Caco-2 (cell line): ENCODE measurements around the gene PRKCSH. TPM values are rescaled to one million over a fixed set of nuclear protein-coding genes. Genes with fewer than 3 reads are reported as not detected.
"Not testable (repeated sequence)": the region's sequence is repeated elsewhere in the genome, so short reads cannot be mapped to it uniquely, and the experiment has no call there.

Source experiments
- BruUV-seq: library from RNA; stranded (reverse); fragments of 400-500 nt; replicated peaks from 2 replicates; lab custom pipeline; 2021; lab: Mats Ljungman, UMichigan
- CTCF ChIA-PET: fragments of 300-600 bp; sonication (Branson Sonifier 250); formaldehyde crosslinking; loops from one replicate; lab custom pipeline; 2022; ENCODE audit warnings: antibody characterized with exemption; lab: Charles Lee
- POLR2A ChIA-PET: fragments of 300-600 bp; sonication (Branson Sonifier 250); formaldehyde crosslinking; loops from one replicate; lab custom pipeline; 2022; ENCODE audit warnings: antibody characterized with exemption; lab: Charles Lee
- DNase-seq, 2 experiments: peaks; one replicate each; pipeline versions ENCODE4 v3.0.0 to v3.0.0-alpha.2; 2020 to 2022
- H3K27me3 ChIP-seq: replicated peaks from 2 replicates; pipeline ENCODE4 v1.6.0; 2011; ENCODE audit warnings: low read length; ENCODE audit not compliant: control insufficient read depth, insufficient read depth
- H3K36me3 ChIP-seq: 2 replicates; pipeline ENCODE4 v1.5.1; 2011; ENCODE audit warnings: low read length; ENCODE audit not compliant: control insufficient read depth, insufficient read depth
- H3K4me1 ChIP-seq: fragments of 250-450 bp; sonication (Bioruptor Pico); 2 replicates; pipeline ENCODE4 v1.5.1; 2020; ENCODE audit warnings: mild to moderate bottlenecking
- H3K4me3 ChIP-seq: 2 replicates; pipeline ENCODE4 v1.5.1; 2011; ENCODE audit warnings: low read depth, mild to moderate bottlenecking, control low read depth, low read length
- H3K9me3 ChIP-seq: fragments of 250-450 bp; sonication (Bioruptor Pico); 2 replicates; pipeline ENCODE4 v1.5.1; 2020; ENCODE audit warnings: mild to moderate bottlenecking, moderate library complexity
- H3K27ac Mint-ChIP-seq: one replicate; pipeline ENCODE4 v1.8.0; 2022; ENCODE audit warnings: mixed read lengths; ENCODE audit not compliant: unreplicated experiment
- H3K27me3 Mint-ChIP-seq: one replicate; pipeline ENCODE4 v1.8.0; 2022; ENCODE audit warnings: mixed read lengths; ENCODE audit not compliant: insufficient read depth, unreplicated experiment
- H3K36me3 Mint-ChIP-seq: one replicate; pipeline ENCODE4 v1.8.0; 2022; ENCODE audit warnings: mild to moderate bottlenecking, mixed read lengths; ENCODE audit not compliant: insufficient read depth, unreplicated experiment
- H3K4me1 Mint-ChIP-seq: one replicate; pipeline ENCODE4 v1.8.0; 2022; ENCODE audit warnings: low read depth, mixed read lengths; ENCODE audit not compliant: unreplicated experiment
- H3K4me3 Mint-ChIP-seq: one replicate; pipeline ENCODE4 v1.8.0; 2022; ENCODE audit warnings: mild to moderate bottlenecking, moderate library complexity, mixed read lengths; ENCODE audit not compliant: unreplicated experiment
- H3K9me3 Mint-ChIP-seq: one replicate; pipeline ENCODE4 v1.8.0; 2022; ENCODE audit warnings: mixed read lengths; ENCODE audit not compliant: unreplicated experiment
- intact Hi-C: fragments of 100-400 bp; cut with micrococcal nuclease; formaldehyde crosslinking; loops from one replicate; pipeline ENCODE4 v1.10.0; 2022; ENCODE audit not compliant: unreplicated experiment
- total RNA-seq: library from RNA; stranded (reverse); gene quantifications from 2 replicates; pipeline ENCODE4 v1.2.3, GENCODE V29; 2022
- TF ChIP-seq, protein P1 (sequence below), 2 experiments: fragments of 200-600 bp in 1 of 2; IDR thresholded peaks; 1 replicate in 1 of 2; 2 replicates in 1 of 2; pipeline versions ENCODE4 v1.5.1 to v1.8.0; 2011 to 2022; ENCODE audit warnings: antibody characterized with exemption in 1 of 2, control low read depth in 1 of 2, inconsistent platforms in 1 of 2, low read depth in 1 of 2, low read length in 1 of 2, mild to moderate bottlenecking in 1 of 2, moderate library complexity in 1 of 2; ENCODE audit not compliant: insufficient read depth in 1 of 2, severe bottlenecking in 1 of 2, unreplicated experiment in 1 of 2

The PRKCSH gene
- total RNA-seq, 1 experiment from 2014 or later = 456 TPM

DNA sequence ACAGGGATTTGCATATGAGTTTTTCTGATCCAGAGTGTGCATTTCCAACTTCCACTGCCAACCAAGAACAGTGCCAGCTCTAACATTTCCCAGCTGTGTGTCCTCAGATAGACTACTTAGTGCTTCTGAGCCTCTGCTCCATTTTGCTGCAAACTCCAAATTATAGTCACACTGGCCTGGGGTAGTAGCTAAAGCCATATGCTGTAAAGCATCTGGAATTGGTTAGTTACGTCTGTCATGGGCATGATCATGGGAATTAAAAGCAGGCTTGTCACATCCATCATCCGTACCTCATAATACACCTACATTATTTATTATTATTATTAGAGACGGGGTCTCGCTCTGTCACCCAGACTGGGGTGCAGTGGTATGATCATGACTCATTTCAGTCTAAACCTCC is 38.3 kb downstream of the PRKCSH start:
- no TSS peak for BruUV-seq
- H3K9me3 ChIP-seq = no peaks in the 10 kb centered on the region
- H3K27me3 ChIP-seq = no peaks in the 10 kb centered on the region
- TF ChIP-seq, protein P1, sequence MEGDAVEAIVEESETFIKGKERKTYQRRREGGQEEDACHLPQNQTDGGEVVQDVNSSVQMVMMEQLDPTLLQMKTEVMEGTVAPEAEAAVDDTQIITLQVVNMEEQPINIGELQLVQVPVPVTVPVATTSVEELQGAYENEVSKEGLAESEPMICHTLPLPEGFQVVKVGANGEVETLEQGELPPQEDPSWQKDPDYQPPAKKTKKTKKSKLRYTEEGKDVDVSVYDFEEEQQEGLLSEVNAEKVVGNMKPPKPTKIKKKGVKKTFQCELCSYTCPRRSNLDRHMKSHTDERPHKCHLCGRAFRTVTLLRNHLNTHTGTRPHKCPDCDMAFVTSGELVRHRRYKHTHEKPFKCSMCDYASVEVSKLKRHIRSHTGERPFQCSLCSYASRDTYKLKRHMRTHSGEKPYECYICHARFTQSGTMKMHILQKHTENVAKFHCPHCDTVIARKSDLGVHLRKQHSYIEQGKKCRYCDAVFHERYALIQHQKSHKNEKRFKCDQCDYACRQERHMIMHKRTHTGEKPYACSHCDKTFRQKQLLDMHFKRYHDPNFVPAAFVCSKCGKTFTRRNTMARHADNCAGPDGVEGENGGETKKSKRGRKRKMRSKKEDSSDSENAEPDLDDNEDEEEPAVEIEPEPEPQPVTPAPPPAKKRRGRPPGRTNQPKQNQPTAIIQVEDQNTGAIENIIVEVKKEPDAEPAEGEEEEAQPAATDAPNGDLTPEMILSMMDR (IDR thresholded peaks at IDR 0.05; ENCODE audit: insufficient read depth in 1 of 2, low read depth in 1 of 2, low read length in 1 of 2, severe bottlenecking in 1 of 2, unreplicated experiment in 1 of 2) = no peak
- Mint-ChIP-seq H3K4me3 (no peak overlapping the region), H3K27ac (no peak overlapping the region), H3K27me3 (peaks cover 5% of the 10 kb centered on the region), H3K9me3 (no peaks in the 10 kb centered on the region), H3K36me3 (no peaks in the 10 kb centered on the region), H3K4me1 (no peaks in the 10 kb centered on the region)
- CTCF ChIA-PET = interaction anchor here (0.9 kb wide), 1 partner anchor 9 kb away, joined by 3 read pairs; no protein-coding TSS in a partner anchor
- no peak overlapping the region for H3K4me3 ChIP-seq
- intact Hi-C loops = no loop called here
- no peak for DNase-seq
- no peaks in the 10 kb centered on the region for H3K4me1 ChIP-seq
- H3K36me3 ChIP-seq = no peaks in the 10 kb centered on the region
- POLR2A ChIA-PET = no interaction called here

DNA sequence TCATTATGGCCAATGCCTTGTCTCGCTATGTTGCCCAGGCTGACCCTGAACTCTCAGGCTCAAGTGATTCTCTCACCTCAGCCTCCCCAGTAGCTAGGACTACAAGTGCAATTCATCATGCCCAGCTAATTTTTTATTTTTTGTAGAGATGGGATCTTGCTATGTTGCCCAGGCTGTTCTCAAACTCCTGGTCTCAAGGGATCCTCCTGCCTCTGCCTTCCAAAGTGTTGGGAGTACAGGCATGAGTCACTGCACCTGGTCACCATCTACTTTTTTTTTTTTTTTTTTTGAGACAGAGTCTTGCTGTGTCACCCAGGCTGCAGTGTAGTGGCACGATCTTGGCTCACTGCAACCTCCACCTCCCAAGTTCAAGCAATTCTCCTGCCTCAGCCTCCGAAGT is 39.9 kb downstream of the PRKCSH start:
- CTCF ChIA-PET = not testable (repeated sequence)

DNA sequence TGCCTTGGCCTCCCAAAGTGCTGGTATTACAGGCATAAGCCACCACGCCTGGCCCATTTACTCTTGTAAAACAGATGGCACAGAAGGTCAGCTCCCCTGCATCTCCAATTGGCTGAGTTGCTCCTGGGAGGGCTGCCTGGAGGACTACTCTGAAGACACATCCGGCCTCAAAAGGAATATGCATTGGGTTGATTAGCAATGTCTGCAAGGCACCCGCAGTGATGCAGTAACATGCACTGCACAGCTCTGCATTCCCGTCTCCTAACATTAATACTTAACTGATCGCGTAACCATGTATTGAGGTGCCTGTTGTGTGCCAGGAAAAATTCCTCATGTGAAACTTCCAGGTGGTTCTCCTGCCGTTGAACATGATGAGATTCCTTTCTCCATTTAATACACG is 40.4 kb downstream of the PRKCSH start:
- intact Hi-C loops = no loop called here
- Mint-ChIP-seq H3K9me3 (no peaks in the 10 kb centered on the region), H3K27me3 (peaks cover 5% of the 10 kb centered on the region), H3K4me3 (no peak overlapping the region), H3K36me3 (no peaks in the 10 kb centered on the region), H3K27ac (no peak overlapping the region), H3K4me1 (no peaks in the 10 kb centered on the region)
- no peak for DNase-seq
- TF ChIP-seq, protein P1 (IDR thresholded peaks at IDR 0.05; ENCODE audit: insufficient read depth in 1 of 2, low read depth in 1 of 2, low read length in 1 of 2, severe bottlenecking in 1 of 2, unreplicated experiment in 1 of 2) = no peak
- CTCF ChIA-PET = no interaction called here
- H3K4me1 ChIP-seq = peaks cover 7% of the 10 kb centered on the region; the same call in 1 of the 2 replicates
- no peaks in the 10 kb centered on the region for H3K27me3 ChIP-seq
- no TSS peak for BruUV-seq
- H3K4me3 ChIP-seq = no peak overlapping the region
- POLR2A ChIA-PET = no interaction called here
- no peaks in the 10 kb centered on the region for H3K9me3 ChIP-seq
- no peaks in the 10 kb centered on the region for H3K36me3 ChIP-seq

More for the DNA sequence above, 39.9 kb downstream of the PRKCSH start:
- H3K9me3 ChIP-seq, H3K27ac Mint-ChIP-seq, H3K36me3 ChIP-seq, H3K27me3 Mint-ChIP-seq, H3K4me1 Mint-ChIP-seq, BruUV-seq, H3K4me1 ChIP-seq, POLR2A ChIA-PET, intact Hi-C loops, H3K4me3 Mint-ChIP-seq, DNase-seq, H3K9me3 Mint-ChIP-seq, H3K4me3 ChIP-seq, H3K27me3 ChIP-seq, H3K36me3 Mint-ChIP-seq: not testable (repeated sequence)
